Neural progenitor cell (in vitro differentiated cells): Measurements from ENCODE around the gene UCHL5. TPM values are rescaled to one million over a fixed set of nuclear protein-coding genes. Genes with fewer than 3 reads are reported as not detected.

ENCODE experiments used
- DNase-seq: peaks from one replicate; pipeline ENCODE4 v3.0.0-alpha.2; 2016; ENCODE audit warnings: low spot score
- H2AFZ ChIP-seq: fragments of 200-600 bp; sonication (generic); replicated peaks from 2 replicates; pipeline ENCODE4 v1.6.1; 2016; ENCODE audit warnings: antibody characterized with exemption
- H3F3A ChIP-seq: fragments of 200-600 bp; sonication (generic); 2 replicates; pipeline ENCODE4 v1.6.1; 2016; ENCODE audit warnings: antibody characterized with exemption, low read depth
- H3K27ac ChIP-seq: fragments of 200-600 bp; sonication (generic); 2 replicates; pipeline ENCODE4 v1.5.1; 2016; ENCODE audit warnings: mild to moderate bottlenecking
- H3K27me3 ChIP-seq: fragments of 200-600 bp; sonication (generic); 2 replicates; pipeline ENCODE4 v1.6.1; 2016; ENCODE audit warnings: mild to moderate bottlenecking, moderate library complexity
- H3K36me3 ChIP-seq: fragments of 200-600 bp; sonication (generic); 2 replicates; pipeline ENCODE4 v1.5.1; 2016
- H3K4me1 ChIP-seq: fragments of 200-600 bp; sonication (generic); 2 replicates; pipeline ENCODE4 v1.6.1; 2016; ENCODE audit warnings: mixed run types
- H3K4me2 ChIP-seq: fragments of 200-600 bp; sonication (generic); 2 replicates; pipeline ENCODE4 v1.6.1; 2016
- H3K4me3 ChIP-seq: fragments of 200-600 bp; sonication (generic); 2 replicates; pipeline ENCODE4 v1.5.1; 2016
- H3K79me2 ChIP-seq: fragments of 200-600 bp; sonication (generic); 2 replicates; pipeline ENCODE4 v1.6.1; 2016; ENCODE audit warnings: low read depth
- H3K9ac ChIP-seq: fragments of 200-600 bp; sonication (generic); 2 replicates; pipeline ENCODE4 v1.6.1; 2016
- H3K9me3 ChIP-seq: fragments of 200-600 bp; sonication (generic); 2 replicates; pipeline ENCODE4 v1.5.1; 2016; ENCODE audit warnings: low read depth
- H4K20me1 ChIP-seq: fragments of 200-600 bp; sonication (generic); 2 replicates; pipeline ENCODE4 v1.6.1; 2016; ENCODE audit warnings: low read depth
- H3K27ac Mint-ChIP-seq: 3 replicates; pipeline ENCODE4 v1.8.0; 2021; ENCODE audit warnings: mixed read lengths
- H3K27me3 Mint-ChIP-seq: 2 replicates; pipeline ENCODE4 v1.8.0; 2022; ENCODE audit warnings: low read depth, mild to moderate bottlenecking, inconsistent platforms, moderate library complexity, mixed read lengths; ENCODE audit not compliant: insufficient read depth
- H3K36me3 Mint-ChIP-seq: 3 replicates; pipeline ENCODE4 v1.8.0; 2021; ENCODE audit warnings: mixed read lengths
- H3K4me1 Mint-ChIP-seq: 3 replicates; pipeline ENCODE4 v1.8.0; 2021; ENCODE audit warnings: mixed read lengths
- H3K4me3 Mint-ChIP-seq: 3 replicates; pipeline ENCODE4 v1.8.0; 2021; ENCODE audit warnings: mild to moderate bottlenecking, moderate library complexity, mixed read lengths
- H3K9me3 Mint-ChIP-seq: 3 replicates; pipeline ENCODE4 v1.8.0; 2020; ENCODE audit warnings: mixed read lengths
- EZH2 ChIP-seq: fragments of 200-600 bp; sonication (generic); IDR thresholded peaks from 2 replicates; pipeline ENCODE4 v1.6.1; 2017; ENCODE audit warnings: antibody characterized with exemption, mild to moderate bottlenecking, moderate library complexity
- EZH2phosphoT487 ChIP-seq: fragments of 200-600 bp; sonication (generic); IDR thresholded peaks from 2 replicates; pipeline ENCODE4 v1.6.1; 2017; ENCODE audit warnings: antibody characterized with exemption
- total RNA-seq: library from RNA; depleted of rRNA; stranded (reverse); fragments of >200 nt; gene quantifications from 2 replicates; pipeline ENCODE4 v1.2.3, GENCODE V29; 2015; ENCODE audit warnings: low replicate concordance
- TF ChIP-seq, protein P1 (sequence below): fragments of 200-600 bp; sonication (generic); IDR thresholded peaks from 2 replicates; pipeline ENCODE4 v1.5.1; 2017; ENCODE audit warnings: antibody characterized with exemption, mild to moderate bottlenecking

The UCHL5 gene
- total RNA-seq, 1 donor from 2014 or later: 49.4 TPM

DNA sequence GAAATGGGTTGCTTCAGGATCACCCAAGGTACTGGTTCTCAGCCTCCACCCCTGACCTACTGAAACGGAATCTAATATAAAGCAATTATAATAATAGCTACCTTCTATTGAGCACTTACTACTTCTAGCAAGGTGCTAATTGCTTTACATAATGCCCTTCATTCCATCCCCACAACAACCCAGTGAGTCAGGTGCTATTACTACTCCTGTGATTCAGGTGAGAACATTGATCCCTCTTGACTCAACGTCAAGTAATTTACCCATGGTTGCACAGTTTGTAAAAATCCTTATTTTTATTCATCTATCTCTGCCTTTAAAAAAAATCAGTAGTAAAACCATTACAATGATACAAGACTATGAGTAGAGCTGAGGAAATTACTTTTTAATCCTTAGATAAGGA, 85.2 kb downstream of the UCHL5 start:
- H3K27me3 Mint-ChIP-seq: no peaks in the 10 kb centered on the region
- H3K4me1 Mint-ChIP-seq: peaks cover 8% of the 10 kb centered on the region
- no peak overlapping the region for H3K4me3 ChIP-seq

DNA sequence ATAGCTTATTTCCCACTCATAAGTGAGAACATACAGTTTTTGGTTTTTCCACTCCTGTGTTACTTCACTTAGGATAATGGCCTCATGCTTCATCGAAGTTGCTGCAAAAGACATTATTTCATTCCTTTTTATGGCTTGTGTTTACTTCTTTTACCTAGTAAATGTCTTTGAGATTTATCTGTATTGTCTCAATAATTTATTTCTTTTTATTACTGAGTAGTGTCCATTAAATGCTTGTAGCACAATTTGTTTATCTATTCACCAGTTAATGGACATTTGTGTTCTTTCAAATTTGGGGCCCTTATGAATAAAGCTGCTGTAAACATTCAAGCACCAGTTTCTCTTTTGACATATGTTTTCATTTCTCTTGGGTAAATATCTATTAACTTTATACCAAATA, 86.0 kb downstream of the UCHL5 start:
- Histone ChIP-seq H3K36me3 (no peaks in the 10 kb centered on the region), H3K9ac (no peak overlapping the region), H3F3A (no peaks in the 10 kb centered on the region), H2AFZ (no peak overlapping the region), H3K4me3 (no peak overlapping the region), H3K9me3 (no peaks in the 10 kb centered on the region), H4K20me1 (no peaks in the 10 kb centered on the region), H3K4me2 (no peak overlapping the region), H3K27me3 (no peaks in the 10 kb centered on the region), H3K27ac (no peak overlapping the region), H3K79me2 (no peaks in the 10 kb centered on the region), H3K4me1 (peaks cover 4% of the 10 kb centered on the region)
- Mint-ChIP-seq H3K27ac (no peak overlapping the region), H3K27me3 (no peaks in the 10 kb centered on the region), H3K4me3 (no peak overlapping the region), H3K36me3 (no peaks in the 10 kb centered on the region), H3K9me3 (no peaks in the 10 kb centered on the region), H3K4me1 (peaks cover under 1% of the 10 kb centered on the region)
- TF ChIP-seq, protein P1, sequence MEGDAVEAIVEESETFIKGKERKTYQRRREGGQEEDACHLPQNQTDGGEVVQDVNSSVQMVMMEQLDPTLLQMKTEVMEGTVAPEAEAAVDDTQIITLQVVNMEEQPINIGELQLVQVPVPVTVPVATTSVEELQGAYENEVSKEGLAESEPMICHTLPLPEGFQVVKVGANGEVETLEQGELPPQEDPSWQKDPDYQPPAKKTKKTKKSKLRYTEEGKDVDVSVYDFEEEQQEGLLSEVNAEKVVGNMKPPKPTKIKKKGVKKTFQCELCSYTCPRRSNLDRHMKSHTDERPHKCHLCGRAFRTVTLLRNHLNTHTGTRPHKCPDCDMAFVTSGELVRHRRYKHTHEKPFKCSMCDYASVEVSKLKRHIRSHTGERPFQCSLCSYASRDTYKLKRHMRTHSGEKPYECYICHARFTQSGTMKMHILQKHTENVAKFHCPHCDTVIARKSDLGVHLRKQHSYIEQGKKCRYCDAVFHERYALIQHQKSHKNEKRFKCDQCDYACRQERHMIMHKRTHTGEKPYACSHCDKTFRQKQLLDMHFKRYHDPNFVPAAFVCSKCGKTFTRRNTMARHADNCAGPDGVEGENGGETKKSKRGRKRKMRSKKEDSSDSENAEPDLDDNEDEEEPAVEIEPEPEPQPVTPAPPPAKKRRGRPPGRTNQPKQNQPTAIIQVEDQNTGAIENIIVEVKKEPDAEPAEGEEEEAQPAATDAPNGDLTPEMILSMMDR: no peak
- TF ChIP-seq EZH2 (no peak), EZH2phosphoT487 (no peak)
- DNase-seq: no peak

More for the DNA sequence above, 85.2 kb downstream of the UCHL5 start:
- Histone ChIP-seq H3K4me1 (peaks cover 11% of the 10 kb centered on the region), H3K9me3 (no peaks in the 10 kb centered on the region), H3K4me2 (no peak overlapping the region), H3F3A (no peaks in the 10 kb centered on the region), H3K27ac (no peak overlapping the region), H3K79me2 (no peaks in the 10 kb centered on the region), H3K27me3 (no peaks in the 10 kb centered on the region), H2AFZ (no peak overlapping the region), H3K9ac (no peak overlapping the region), H3K36me3 (no peaks in the 10 kb centered on the region), H4K20me1 (no peaks in the 10 kb centered on the region)
- Mint-ChIP-seq H3K27ac (no peak overlapping the region), H3K36me3 (no peaks in the 10 kb centered on the region), H3K9me3 (peaks cover 4% of the 10 kb centered on the region), H3K4me3 (no peak overlapping the region)
- TF ChIP-seq EZH2 (no peak), EZH2phosphoT487 (no peak)
- TF ChIP-seq, protein P1: no peak
- DNase-seq: no peak

DNA sequence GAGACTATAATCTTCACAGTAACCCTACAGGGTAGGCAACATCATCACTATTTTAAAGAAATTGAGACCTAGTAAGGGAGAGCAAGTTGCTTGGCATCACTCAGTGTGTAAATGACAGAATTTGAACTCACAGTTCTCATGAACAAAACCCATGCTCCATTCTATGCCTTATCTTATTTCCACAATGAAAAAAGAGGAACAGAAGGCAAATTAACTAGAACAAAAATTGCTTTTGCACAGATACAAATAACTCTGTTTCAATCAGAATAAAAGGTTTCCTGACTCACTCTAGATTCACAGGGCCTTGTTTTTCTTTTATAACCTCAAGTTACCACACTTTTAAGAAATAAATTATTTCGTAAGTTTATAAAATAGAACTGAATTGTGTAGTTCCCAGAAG, 90.1 kb downstream of the UCHL5 start:
- H2AFZ ChIP-seq: no peak overlapping the region
- no peak overlapping the region for H3K27ac ChIP-seq
- H3K27me3 ChIP-seq: no peaks in the 10 kb centered on the region
- DNase-seq: no peak
- no peaks in the 10 kb centered on the region for H3K9me3 ChIP-seq
- no peaks in the 10 kb centered on the region for H3K36me3 ChIP-seq
- no peak overlapping the region for H3K4me3 Mint-ChIP-seq
- H3K9me3 Mint-ChIP-seq: no peaks in the 10 kb centered on the region
- no peak overlapping the region for H3K9ac ChIP-seq
- H3K27ac Mint-ChIP-seq: no peak overlapping the region
- H3K27me3 Mint-ChIP-seq: no peaks in the 10 kb centered on the region
- H3K79me2 ChIP-seq: no peaks in the 10 kb centered on the region
- no peak overlapping the region for H3K4me2 ChIP-seq
- H3K36me3 Mint-ChIP-seq: no peaks in the 10 kb centered on the region
- no peaks in the 10 kb centered on the region for H3K4me1 Mint-ChIP-seq
- H3K4me3 ChIP-seq: no peak overlapping the region
- H4K20me1 ChIP-seq: no peaks in the 10 kb centered on the region
- no peaks in the 10 kb centered on the region for H3K4me1 ChIP-seq
- TF ChIP-seq, protein P1: no peak
- TF ChIP-seq EZH2phosphoT487 (no peak), EZH2 (no peak)
- H3F3A ChIP-seq: no peaks in the 10 kb centered on the region
